GM21381 (cell line): ENCODE data around the gene ZNF124.
"Not testable (repeated sequence)": the region's sequence is repeated elsewhere in the genome, so short reads cannot be mapped to it uniquely, and the experiment has no call there.

ENCODE experiments used
- ATAC-seq: cut with Tn5 transposase; IDR thresholded peaks from one replicate; pipeline ENCODE4 v1.9.1; 2021; ENCODE audit warnings: mild to moderate bottlenecking, moderate library complexity; ENCODE audit not compliant: unreplicated experiment

ZNF124 gene

GRCh38 chr1:247173431-247173830 lies 1.6 kb upstream of the ZNF124 start:
- ATAC-seq: no peak

GRCh38 chr1:247172996-247173395 lies 1.2 kb upstream of the ZNF124 start:
- no peak for ATAC-seq

- peak; percentile 42 for ATAC-seq
Measured at GRCh38 chr1:247171443-247171842, 377 bp downstream of the ZNF124 start.

GRCh38 chr1:247165674-247166073 lies 6.1 kb downstream of the ZNF124 start:
- no peak for ATAC-seq

- no peak for ATAC-seq
Measured at GRCh38 chr1:247164694-247165093, 7.1 kb downstream of the ZNF124 start.

GRCh38 chr1:247156787-247157232 lies 15.0 kb downstream of the ZNF124 start:
- no peak for ATAC-seq

- ATAC-seq: no peak
Measured at GRCh38 chr1:247147781-247148180, 24.0 kb downstream of the ZNF124 start.

GRCh38 chr1:247147120-247147519 lies 24.7 kb downstream of the ZNF124 start:
- ATAC-seq: not testable (repeated sequence)

GRCh38 chr1:247146671-247147070 lies 25.1 kb downstream of the ZNF124 start:
- ATAC-seq: no peak

GRCh38 chr1:247145279-247145678 lies 26.5 kb downstream of the ZNF124 start:
- ATAC-seq: no peak

- ATAC-seq: not testable (repeated sequence)
Measured at GRCh38 chr1:247139557-247139956, 32.3 kb downstream of the ZNF124 start.

GRCh38 chr1:247131236-247131635 lies 40.6 kb downstream of the ZNF124 start:
- ATAC-seq: no peak

- ATAC-seq: not testable (repeated sequence)
Measured at GRCh38 chr1:247127519-247128282, 44.1 kb downstream of the ZNF124 start.

GRCh38 chr1:247126601-247127000 lies 45.2 kb downstream of the ZNF124 start:
- ATAC-seq: peak; percentile 59

- ATAC-seq: peak; percentile 98
Measured at GRCh38 chr1:247126166-247126565, 45.7 kb downstream of the ZNF124 start.

GRCh38 chr1:247121382-247121781 lies 50.4 kb downstream of the ZNF124 start:
- no peak for ATAC-seq

GRCh38 chr1:247120408-247120668 lies 51.5 kb downstream of the ZNF124 start:
- not testable (repeated sequence) for ATAC-seq

GRCh38 chr1:247119600-247120407 lies 52.0 kb downstream of the ZNF124 start:
- ATAC-seq: no peak

- ATAC-seq: no peak
Measured at GRCh38 chr1:247118946-247119446, 52.8 kb downstream of the ZNF124 start.

GRCh38 chr1:247115545-247115944 lies 56.3 kb downstream of the ZNF124 start:
- ATAC-seq: no peak

GRCh38 chr1:247115141-247115510 lies 56.7 kb downstream of the ZNF124 start:
- no peak for ATAC-seq
